Fibroblast of peridontal ligament (primary cell): Measurements from ENCODE around the gene EYA2.
"Not testable (repeated sequence)": the region's sequence is repeated elsewhere in the genome, so short reads cannot be mapped to it uniquely, and the experiment has no call there.

ENCODE experiments used
- DNase-seq: peaks from one replicate; pipeline ENCODE4 v3.0.0-alpha.2; 2010; ENCODE audit errors: extremely low read depth

EYA2 gene

GRCh38 chr20:46955601-46956556 is 61.2 kb downstream of the EYA2 start:
- DNase-seq = peak; percentile 21

- DNase-seq = peak; percentile 84
Measured at GRCh38 chr20:46959081-46959692, 64.5 kb downstream of the EYA2 start.

DNA sequence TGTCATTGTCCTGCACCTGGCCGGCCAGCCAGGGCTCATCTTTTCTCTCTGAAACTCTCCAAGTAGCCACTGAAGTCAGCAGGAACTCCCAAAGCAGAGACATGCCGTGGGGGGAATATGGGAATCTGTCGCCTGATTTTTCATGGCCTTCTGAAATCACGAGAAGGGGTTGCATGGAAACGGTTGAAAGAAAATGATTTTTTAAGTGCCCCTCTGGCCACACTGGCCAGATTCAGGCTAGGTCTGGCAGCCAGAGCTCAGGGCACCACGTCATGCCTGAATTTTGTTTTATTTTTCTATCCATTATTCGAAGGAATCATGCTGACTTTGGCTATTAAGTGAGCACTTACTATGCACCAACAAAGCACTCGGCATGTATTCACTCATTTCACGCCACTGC is 65.2 kb downstream of the EYA2 start:
- no peak for DNase-seq

DNA sequence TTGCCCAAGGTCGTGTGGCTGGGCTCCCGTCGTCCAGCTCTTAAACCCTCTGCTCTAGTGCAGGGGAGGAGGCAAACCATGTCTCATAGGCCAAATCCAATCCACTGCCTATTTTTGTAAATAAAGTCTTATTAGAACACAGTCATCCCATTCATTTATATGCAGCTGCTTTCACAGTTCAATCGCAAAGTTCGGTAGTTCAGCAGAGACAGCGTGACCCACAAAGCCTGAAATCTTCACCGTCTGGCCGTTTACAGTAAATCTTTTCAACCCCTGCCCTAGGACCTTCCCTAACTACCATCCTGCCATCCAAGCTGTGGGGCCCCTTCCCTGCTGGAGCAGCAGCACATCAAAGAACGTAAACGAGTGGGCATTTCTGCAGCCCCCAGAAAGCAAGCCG is 65.9 kb downstream of the EYA2 start:
- DNase-seq = no peak

DNA sequence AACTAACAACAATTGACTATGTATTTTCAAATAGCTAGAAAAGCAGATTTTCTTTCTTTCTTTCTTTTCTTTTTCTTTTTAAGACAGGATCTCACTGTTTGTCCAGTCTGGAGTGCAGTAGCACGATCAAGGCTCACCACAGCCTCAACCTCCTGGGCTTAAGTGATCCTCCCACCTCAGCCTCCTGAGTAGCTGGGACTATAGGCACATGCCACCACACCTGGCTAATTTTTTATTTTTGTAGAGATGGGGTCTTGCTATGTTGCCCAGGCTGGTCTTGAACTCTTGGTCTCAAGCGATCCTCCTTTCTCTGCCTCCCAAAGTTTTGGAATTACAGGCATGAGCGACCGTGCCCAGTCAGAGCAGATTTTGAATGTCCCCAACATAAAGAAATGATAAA is 67.3 kb downstream of the EYA2 start:
- not testable (repeated sequence) for DNase-seq

DNA sequence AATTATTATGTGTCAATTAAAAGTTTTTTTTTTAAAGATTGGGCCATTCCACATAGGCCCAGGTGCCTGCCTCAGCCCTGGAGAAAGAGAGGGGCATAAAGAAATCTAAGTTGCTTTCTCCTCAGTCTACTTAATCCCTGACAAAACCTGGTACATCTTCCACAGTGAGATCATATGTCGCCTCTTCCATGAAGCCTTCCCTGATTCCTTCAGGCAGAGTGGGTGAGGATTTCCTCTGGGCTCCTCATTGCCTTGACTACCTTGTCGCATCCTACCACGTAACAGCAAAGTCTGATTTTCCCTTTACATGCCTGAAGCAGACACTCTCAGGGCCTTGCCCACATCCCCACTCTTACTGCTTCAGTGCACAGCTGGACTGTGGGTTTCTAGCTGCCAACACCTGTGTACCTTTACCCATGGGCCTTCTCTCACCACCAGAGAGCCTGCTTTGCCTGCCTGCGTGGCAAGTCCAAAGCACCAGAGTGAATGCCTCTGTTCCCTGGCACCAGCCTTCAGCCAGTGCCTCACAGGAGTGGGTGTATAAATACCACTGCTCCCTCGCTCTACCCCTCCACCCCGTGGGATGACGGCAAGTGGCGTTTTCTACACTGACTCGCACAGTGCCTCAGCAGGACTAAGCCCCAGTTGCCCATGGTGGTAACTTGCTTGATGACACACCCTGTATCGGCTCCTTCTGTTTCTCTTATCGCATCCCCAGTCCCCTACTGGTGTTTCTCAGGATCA is 68.0 kb downstream of the EYA2 start:
- DNase-seq = no peak

DNA sequence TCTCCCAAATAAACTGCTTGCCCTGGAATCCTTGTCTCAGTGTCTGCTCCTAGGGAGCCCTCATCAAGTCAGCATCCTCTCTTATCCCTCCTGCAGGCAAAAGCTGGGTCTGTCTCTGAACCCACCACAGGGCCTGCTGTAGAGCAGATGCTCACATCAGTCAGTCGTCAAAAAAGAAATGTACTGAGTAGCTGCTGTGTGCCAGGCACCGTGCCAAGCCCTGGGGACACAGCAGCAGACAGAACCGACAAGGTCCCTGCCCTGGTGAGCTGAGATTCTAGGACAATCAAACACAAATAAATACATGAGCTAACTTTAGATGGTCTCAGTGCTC is 68.5 kb downstream of the EYA2 start:
- DNase-seq = no peak

- peak; percentile 22 for DNase-seq
Measured at GRCh38 chr20:46963758-46964617, 69.3 kb downstream of the EYA2 start.

GRCh38 chr20:46964618-46965455 is 70.2 kb downstream of the EYA2 start:
- no peak for DNase-seq

- no peak for DNase-seq
Measured at GRCh38 chr20:46965477-46965876, 70.8 kb downstream of the EYA2 start.

DNA sequence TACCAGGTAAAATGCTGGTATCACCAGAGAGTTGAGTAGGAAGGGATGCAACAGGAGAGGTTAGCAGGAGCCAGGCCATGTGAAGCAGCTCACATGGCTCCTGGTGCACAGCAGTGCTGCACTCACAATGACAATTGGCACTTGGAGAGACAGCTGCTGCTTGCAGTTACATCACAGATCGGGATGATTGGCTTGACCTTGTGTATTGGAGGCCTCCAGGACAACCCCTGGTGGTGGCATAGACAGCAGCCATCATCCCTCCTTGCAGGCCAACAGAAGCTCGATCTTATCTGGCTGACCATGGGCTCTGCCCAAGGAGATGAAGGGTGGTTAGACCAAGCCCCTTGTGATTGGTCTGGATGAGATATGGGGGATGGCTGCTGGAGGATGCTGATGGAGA is 73.0 kb downstream of the EYA2 start:
- no peak for DNase-seq

- peak; percentile 77 for DNase-seq
Measured at GRCh38 chr20:46970937-46971630, 76.4 kb downstream of the EYA2 start.

- no peak for DNase-seq
Measured at GRCh38 chr20:46973766-46974165, 79.1 kb downstream of the EYA2 start.

GRCh38 chr20:46974669-46975434 is 80.2 kb downstream of the EYA2 start:
- no peak for DNase-seq

- DNase-seq = no peak
Measured at GRCh38 chr20:46975976-46976375, 81.3 kb downstream of the EYA2 start.

GRCh38 chr20:46977204-46977603 is 82.6 kb downstream of the EYA2 start:
- DNase-seq = no peak

DNA sequence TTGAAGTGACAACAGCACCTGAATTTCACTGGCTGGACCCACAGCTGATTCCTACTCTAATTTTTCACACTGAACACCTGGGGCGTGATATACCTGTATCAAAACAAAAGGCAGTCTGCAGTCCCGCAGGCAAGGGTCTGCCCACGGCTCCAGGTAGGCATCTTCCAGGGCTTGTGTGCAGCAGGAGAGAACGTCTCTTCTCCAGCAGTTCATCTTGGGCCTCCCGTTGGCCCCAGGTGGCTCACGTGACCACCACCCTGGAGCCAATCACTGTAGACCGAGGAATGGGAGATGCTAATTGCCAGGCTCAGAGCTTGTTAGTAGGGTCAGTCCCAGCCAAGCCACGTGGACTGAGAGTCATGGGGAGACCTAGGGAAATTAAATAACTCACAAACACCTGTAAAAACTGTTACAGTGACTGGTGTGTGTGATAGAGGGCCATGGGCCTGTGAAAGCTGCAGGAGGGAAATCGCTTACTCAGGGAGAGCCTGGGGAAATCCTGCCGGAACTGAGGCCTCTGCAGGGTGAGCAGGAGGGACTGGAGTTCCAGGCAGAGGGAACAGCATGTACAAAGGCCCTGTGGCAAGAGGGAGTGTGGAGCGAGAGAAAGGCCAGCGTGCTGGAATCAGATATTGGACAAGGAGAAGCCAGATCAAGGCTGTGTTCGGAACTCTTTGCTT is 83.4 kb downstream of the EYA2 start:
- DNase-seq = no peak

- DNase-seq = no peak
Measured at GRCh38 chr20:46978951-46979491, 84.4 kb downstream of the EYA2 start.
